ENCODE data around the gene LCP2.

- TF ChIP-seq, protein P1, sequence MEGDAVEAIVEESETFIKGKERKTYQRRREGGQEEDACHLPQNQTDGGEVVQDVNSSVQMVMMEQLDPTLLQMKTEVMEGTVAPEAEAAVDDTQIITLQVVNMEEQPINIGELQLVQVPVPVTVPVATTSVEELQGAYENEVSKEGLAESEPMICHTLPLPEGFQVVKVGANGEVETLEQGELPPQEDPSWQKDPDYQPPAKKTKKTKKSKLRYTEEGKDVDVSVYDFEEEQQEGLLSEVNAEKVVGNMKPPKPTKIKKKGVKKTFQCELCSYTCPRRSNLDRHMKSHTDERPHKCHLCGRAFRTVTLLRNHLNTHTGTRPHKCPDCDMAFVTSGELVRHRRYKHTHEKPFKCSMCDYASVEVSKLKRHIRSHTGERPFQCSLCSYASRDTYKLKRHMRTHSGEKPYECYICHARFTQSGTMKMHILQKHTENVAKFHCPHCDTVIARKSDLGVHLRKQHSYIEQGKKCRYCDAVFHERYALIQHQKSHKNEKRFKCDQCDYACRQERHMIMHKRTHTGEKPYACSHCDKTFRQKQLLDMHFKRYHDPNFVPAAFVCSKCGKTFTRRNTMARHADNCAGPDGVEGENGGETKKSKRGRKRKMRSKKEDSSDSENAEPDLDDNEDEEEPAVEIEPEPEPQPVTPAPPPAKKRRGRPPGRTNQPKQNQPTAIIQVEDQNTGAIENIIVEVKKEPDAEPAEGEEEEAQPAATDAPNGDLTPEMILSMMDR (IDR thresholded peaks at IDR 0.05) = no peak
- TF ChIP-seq POLR2A (IDR thresholded peaks at IDR 0.05) (no peak), EP300 (IDR thresholded peaks at IDR 0.05) (no peak)
Measured at GRCh38 chr5:170204202-170204601, 93.4 kb downstream of the LCP2 start.

Data from tibial nerve (tissue), 4 donors.